Pancreas (tissue), 10 donors: ENCODE data around the gene ZDHHC17. TPM values are rescaled to one million over a fixed set of nuclear protein-coding genes. Genes with fewer than 3 reads are reported as not detected.

Experiments
- ATAC-seq, 4 donors: fragments of 200-7000 bp; cut with Tn5 transposase; one replicate each; pipeline versions ENCODE4 v1.8.0 to v1.9.1; 2020; ENCODE audit warnings: mild to moderate bottlenecking in 4 of 4, moderate library complexity in 4 of 4
- DNase-seq, 6 donors: peaks; one replicate each; pipeline ENCODE4 v3.0.0-alpha.2; 2020
- FAIRE-seq: peaks from 2 replicates; lab custom pipeline; 2012; peaks lifted over from hg19 to GRCh38; lab: Jason Lieb, UNC
- H3K27ac ChIP-seq, 4 donors: fragments of 200-600 bp; sonication (generic); 1 replicate in 3 of 4; 2 replicates in 1 of 4; pipeline versions ENCODE4 v1.5.0 to v1.8.0; 2020
- H3K27me3 ChIP-seq, 4 donors: fragments of 200-600 bp; one replicate each; pipeline ENCODE4 v1.8.0; 2021
- H3K36me3 ChIP-seq, 3 donors: fragments of 200-600 bp; sonication (generic) in 1 of 3; one replicate each; pipeline versions ENCODE4 v1.5.0 to v1.8.0; 2020 to 2021
- H3K4me1 ChIP-seq, 3 donors: fragments of 200-600 bp; one replicate each; pipeline ENCODE4 v1.8.0; 2021
- H3K4me3 ChIP-seq, 4 donors: fragments of 200-600 bp; sonication (generic) in 2 of 4; one replicate each; pipeline versions ENCODE4 v1.5.0 to v1.8.0; 2020 to 2021
- H3K9me3 ChIP-seq, 4 donors: fragments of 200-600 bp; one replicate each; pipeline ENCODE4 v1.8.0; 2021
- CTCF ChIP-seq, 4 donors: fragments of 200-600 bp; sonication (generic) in 3 of 4; IDR thresholded peaks; one replicate each; pipeline versions ENCODE4 v1.5.0 to v1.8.0; 2021; ENCODE audit warnings: antibody characterized with exemption in 4 of 4
- WGBS, 2 donors: extraction: QIAGEN DNeasy Blood & Tissue Kit; methylation state at CpG; one replicate each; pipeline ENCODE4 v1.1.7; 2013; 5-methylcytosine and 5-hydroxymethylcytosine counted together
- intact Hi-C, 3 donors: fragments of 100-400 bp; cut with DNase I; formaldehyde crosslinking; loops; one replicate each; pipeline versions ENCODE4 v1.11.1 to v1.14.2; 2022
- polyA plus RNA-seq, 2 donors: library from polyadenylated mRNA; stranded (reverse); fragments of 200-250 nt; gene quantifications; one replicate each; pipeline ENCODE4 v1.2.3, GENCODE V29; 2013
- total RNA-seq, 6 donors: library from RNA; stranded (reverse); fragmentation: NEBNext Ultra II Directional in 4 of 6; extraction: Animal tissue kit (Norgen Biotek cat#: 25700) in 4 of 6; gene quantifications; one replicate each; pipeline versions ENCODE4 v1.2.1 to v1.2.4, GENCODE V29; 2021 to 2023
- donor health status: healthy with polysubstance abuse.
- donor health status: DM: no; HTN: no; CAD: no; lungs with moderate emphysema.
- donor health status: DM: no; HTN: no; CAD: no.
- donor health status: control.
- donor health status: control.
- donor health status: Bipolar disorder and iron deficiency.
- donor health status: DM: yes; HTN: yes; CAD: no.
- donor health status: DM: no; HTN: no; CAD: no.
- donor health status: DM: no; HTN: no; CAD: no.
- donor health status: DM: yes; HTN: yes; CAD: no.

ZDHHC17 gene
- total and polyA plus RNA-seq, 8 donors = 9.5 to 24.3 (median 14.4) TPM

DNA sequence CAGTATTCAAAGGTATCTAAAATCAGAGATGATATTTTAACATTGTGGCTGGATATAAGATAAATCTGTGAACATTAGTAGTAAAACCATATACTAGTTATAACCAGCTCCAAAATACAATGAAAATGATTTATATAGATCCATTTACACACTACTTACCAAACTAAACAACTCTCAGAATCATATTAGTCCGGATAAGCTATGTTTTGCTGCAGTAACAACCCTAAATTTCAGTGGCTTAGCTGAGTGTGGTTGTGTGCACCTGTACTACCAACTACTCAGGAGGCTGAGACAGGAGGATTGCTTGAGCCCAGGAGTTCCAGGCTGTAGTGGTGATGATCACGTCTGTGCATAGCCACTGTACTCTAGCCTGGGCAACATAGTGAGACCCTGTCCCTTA is 23.8 kb downstream of the ZDHHC17 start:
- intact Hi-C loops = loop anchor here in 1 of 3 donors (5.0 kb wide), 1 partner anchor 170 kb away; no protein-coding TSS in a partner anchor
- no peak overlapping the region for H3K4me3 ChIP-seq
- peaks cover 11 to 18% (median 15%) of the 10 kb centered on the region in 3 donors for H3K4me1 ChIP-seq
- ATAC-seq (no peak), FAIRE-seq (no peak), DNase-seq (no peak)
- no peak overlapping the region for H3K27ac ChIP-seq
- H3K9me3 ChIP-seq = no peaks in the 10 kb centered on the region
- no peaks in the 10 kb centered on the region for H3K36me3 ChIP-seq
- H3K27me3 ChIP-seq = no peaks in the 10 kb centered on the region
- 98 to 100% methylated on average over 2 of the region's 2 CpGs for WGBS, 2 donors
- no peak for TF ChIP-seq CTCF (IDR thresholded peaks at IDR 0.05)

DNA sequence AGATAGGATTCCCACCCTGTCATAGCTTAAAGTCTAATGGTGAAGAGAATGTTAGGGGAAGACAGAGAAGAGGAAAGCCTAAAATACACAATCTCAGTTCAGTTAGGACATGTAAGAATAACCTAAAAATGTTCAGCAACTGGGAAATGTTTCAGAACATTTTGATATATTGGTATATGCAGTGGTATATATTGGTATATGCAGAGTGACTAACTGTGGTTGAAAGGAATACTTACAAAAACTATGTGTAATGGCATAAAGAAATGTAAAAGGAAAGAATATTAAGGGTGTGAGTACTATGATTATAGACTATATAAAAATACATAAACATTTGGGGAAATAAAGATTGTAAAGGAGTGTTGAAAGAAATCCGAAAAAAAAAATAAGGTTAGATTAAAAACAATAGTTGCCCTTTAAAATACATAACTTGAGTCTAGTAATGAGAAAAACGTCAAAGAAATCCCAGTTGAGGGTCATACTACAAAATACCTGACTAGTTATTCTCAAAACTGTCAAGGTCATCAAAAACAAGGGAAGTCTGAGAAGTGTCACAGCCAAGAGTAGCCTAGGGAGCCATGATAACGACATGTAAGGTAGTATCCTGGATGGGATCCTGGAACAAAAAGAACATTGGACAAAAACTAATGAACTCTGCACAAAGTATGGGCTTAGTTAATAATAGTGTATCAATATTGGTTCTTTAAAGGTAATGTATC is 25.6 kb downstream of the ZDHHC17 start:
- Histone ChIP-seq H3K4me1 (peaks cover 11 to 19% (median 16%) of the 10 kb centered on the region in 3 donors), H3K27ac (no peak overlapping the region), H3K9me3 (no peaks in the 10 kb centered on the region), H3K27me3 (no peaks in the 10 kb centered on the region), H3K4me3 (no peak overlapping the region), H3K36me3 (no peaks in the 10 kb centered on the region)
- whole genome bisulfite sequencing, 2 donors = 42 to 44% methylated on average over 3 of the region's 3 CpGs
- TF ChIP-seq CTCF (IDR thresholded peaks at IDR 0.05) = no peak
- FAIRE-seq = peak; percentile 26
- intact Hi-C loops = loop anchor here in 1 of 3 donors (5.0 kb wide), 1 partner anchor 172 kb away; no protein-coding TSS in a partner anchor
- no peak for DNase-seq
- ATAC-seq = no peak

DNA sequence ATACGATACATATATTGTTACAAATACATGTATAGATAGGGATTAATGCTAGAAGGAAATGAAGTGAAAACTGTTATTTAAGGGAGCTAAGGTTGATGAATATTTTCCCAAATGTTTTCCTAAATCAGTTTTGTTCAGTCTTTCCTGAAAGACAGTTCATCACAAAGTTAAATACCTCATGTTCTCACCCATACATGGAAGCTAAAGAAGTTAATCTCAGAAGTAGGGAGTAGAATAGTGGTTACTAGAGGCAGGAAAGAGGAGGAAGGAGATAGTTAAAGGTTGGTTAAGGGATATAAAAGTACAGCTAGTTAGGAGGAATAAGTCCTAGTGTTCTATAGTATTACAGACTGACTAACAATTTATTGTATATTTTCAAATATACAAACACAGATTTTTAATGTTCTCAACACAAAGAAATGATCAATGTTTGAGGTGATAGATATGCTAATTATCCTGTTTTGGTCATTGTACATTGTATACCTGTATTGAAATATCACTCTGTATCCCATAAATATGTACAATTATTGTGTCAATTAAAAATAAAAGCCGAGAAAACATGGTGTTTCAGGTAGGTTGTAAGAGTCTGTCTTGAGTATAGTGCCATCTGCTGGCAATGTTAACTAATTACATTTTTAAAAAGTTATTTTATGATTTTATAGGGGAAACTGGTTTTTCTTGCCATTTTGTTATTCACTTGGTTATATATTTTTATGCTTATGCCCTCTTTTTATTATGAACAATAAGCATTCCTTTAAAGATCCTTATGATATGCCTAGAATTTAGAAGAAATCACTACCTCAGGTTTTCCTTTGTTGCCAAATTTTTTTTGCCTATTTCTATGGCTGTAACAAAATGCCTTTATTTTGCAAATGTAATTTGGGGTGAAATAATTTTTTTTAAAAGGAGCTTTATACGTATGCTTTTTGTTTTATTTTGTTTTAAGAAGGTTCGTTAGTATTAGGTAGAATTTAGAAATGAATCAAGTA is 26.9 kb downstream of the ZDHHC17 start:
- no peaks in the 10 kb centered on the region for H3K36me3 ChIP-seq
- DNase-seq (no peak), ATAC-seq (peak; percentile 67 to 85 (median 80)), FAIRE-seq (peak; percentile 98)
- intact Hi-C loops = no loop called here
- no peaks in the 10 kb centered on the region for H3K9me3 ChIP-seq
- H3K27me3 ChIP-seq = no peaks in the 10 kb centered on the region
- peak; percentile 41 to 52 (median 46) for TF ChIP-seq CTCF (IDR thresholded peaks at IDR 0.05)
- WGBS, 2 donors = 38 to 42% methylated on average over 4 of the region's 4 CpGs
- H3K4me1 ChIP-seq = peaks cover 11 to 19% (median 11%) of the 10 kb centered on the region in 3 donors
- no peak overlapping the region for H3K27ac ChIP-seq
- no peak overlapping the region for H3K4me3 ChIP-seq

DNA sequence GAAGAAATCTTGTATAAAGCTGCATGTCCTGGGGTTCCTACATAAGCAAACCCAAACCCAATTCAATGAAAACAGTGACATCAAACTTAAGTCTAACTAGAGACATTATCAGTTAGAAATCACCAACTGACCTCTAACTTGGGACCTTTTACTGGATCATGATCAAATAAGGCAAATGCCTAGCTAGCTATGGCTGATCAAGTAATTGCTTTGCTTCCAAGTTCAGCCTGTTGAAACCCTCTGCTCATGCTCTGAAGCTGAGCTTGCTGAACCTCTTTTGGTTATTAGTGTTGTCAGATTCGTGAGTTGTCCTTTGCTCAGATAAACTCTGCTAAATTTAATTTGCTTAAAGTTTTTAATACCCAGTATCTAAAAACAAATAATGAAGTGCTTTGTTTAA is 28.9 kb downstream of the ZDHHC17 start:
- WGBS, 2 donors = 9 to 10% methylated on average over 1 of the region's 1 CpG
- no peaks in the 10 kb centered on the region for H3K9me3 ChIP-seq
- FAIRE-seq (no peak), DNase-seq (no peak), ATAC-seq (peak in 1 of 4 donors; percentile 38)
- H3K36me3 ChIP-seq = no peaks in the 10 kb centered on the region
- H3K4me1 ChIP-seq = peaks cover 11 to 19% (median 11%) of the 10 kb centered on the region in 3 donors
- H3K27me3 ChIP-seq = no peaks in the 10 kb centered on the region
- no peak overlapping the region for H3K4me3 ChIP-seq
- intact Hi-C loops = no loop called here
- TF ChIP-seq CTCF (IDR thresholded peaks at IDR 0.05) = no peak
- no peak overlapping the region for H3K27ac ChIP-seq
